ENCODE measurements around the gene NAB1. TPM values are rescaled to one million over a fixed set of nuclear protein-coding genes. Genes with fewer than 3 reads are reported as not detected.
"Not testable (repeated sequence)": the region's sequence is repeated elsewhere in the genome, so short reads cannot be mapped to it uniquely, and the experiment has no call there.

The NAB1 gene
- total RNA-seq, 1 experiment from 2014 or later = 137 TPM

- Histone ChIP-seq H3K9me3 (replicated peaks) (no peaks in the 10 kb centered on the region), H3K36me3 (no peaks in the 10 kb centered on the region), H3K4me1 (no peaks in the 10 kb centered on the region), H3K4me3 (no peak overlapping the region), H3K27me3 (no peaks in the 10 kb centered on the region), H3K27ac (no peak overlapping the region)
- peak in 1 of 2 experiments; percentile 40 for DNase-seq
Observed at GRCh38 chr2:190698895-190699294, 50.0 kb downstream of the NAB1 start.

- DNase-seq = no peak
- Histone ChIP-seq H3K9me3 (replicated peaks) (no peaks in the 10 kb centered on the region), H3K4me3 (no peak overlapping the region), H3K36me3 (no peaks in the 10 kb centered on the region), H3K27me3 (no peaks in the 10 kb centered on the region), H3K27ac (no peak overlapping the region), H3K4me1 (no peaks in the 10 kb centered on the region)
Observed at GRCh38 chr2:190701586-190701985, 52.7 kb downstream of the NAB1 start.

DNA sequence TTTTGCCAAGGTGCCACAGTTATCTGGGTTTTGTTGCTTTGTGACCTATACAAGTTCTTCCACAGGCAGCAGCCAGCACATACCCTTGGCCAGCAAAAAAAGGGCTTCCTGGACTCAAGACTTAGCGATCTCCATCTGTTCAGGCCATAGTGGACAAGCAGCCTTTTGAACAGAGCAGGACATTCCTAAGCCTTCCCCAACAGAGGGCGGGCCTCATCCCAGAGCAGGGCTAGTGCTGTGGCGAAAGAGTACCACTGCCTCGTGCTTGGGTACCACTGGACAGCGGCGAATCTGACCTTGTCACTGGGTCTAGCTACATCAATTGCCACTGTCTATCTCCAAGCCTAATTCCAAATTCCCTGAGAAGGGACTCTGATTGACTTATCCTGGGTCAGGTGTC lies 56.4 kb downstream of the NAB1 start:
- H3K4me1 ChIP-seq = no peaks in the 10 kb centered on the region
- no peak for DNase-seq

DNA sequence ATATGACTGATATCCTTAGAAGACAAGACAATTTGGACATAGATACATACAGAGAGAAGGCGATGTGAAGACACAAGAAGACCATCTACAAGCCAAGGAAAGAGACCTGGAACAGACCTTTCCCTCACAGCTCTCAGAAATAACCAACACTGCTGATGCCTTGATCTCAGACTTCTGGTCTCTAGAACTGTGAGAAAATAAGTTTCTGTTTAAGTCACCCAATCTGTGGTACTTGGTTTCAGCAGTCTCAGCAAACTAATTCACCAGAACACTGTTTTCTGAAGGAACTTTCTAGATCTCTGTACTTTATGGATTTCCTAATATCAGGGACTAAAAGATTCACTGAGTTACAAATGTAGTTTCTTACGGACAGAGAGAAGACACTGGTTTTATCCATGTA lies 58.8 kb downstream of the NAB1 start:
- no peak for DNase-seq
- Histone ChIP-seq H3K36me3 (no peaks in the 10 kb centered on the region), H3K27me3 (no peaks in the 10 kb centered on the region), H3K27ac (no peak overlapping the region), H3K4me3 (no peak overlapping the region), H3K4me1 (no peaks in the 10 kb centered on the region), H3K9me3 (replicated peaks) (no peaks in the 10 kb centered on the region; the same call in 1 of the 2 replicates)

More for the DNA sequence above, 56.4 kb downstream of the NAB1 start:
- no peak overlapping the region for H3K27ac ChIP-seq
- no peaks in the 10 kb centered on the region for H3K36me3 ChIP-seq
- no peaks in the 10 kb centered on the region for H3K27me3 ChIP-seq
- H3K4me3 ChIP-seq = no peak overlapping the region
- no peaks in the 10 kb centered on the region; the same call in 1 of the 2 replicates for H3K9me3 ChIP-seq (replicated peaks)

GRCh38 chr2:190708650-190709049 lies 59.8 kb downstream of the NAB1 start:
- H3K27me3 ChIP-seq; H3K4me1 ChIP-seq; H3K36me3 ChIP-seq; H3K27ac ChIP-seq; H3K4me3 ChIP-seq; DNase-seq; H3K9me3 ChIP-seq (replicated peaks): not testable (repeated sequence)

- peaks cover 5% of the 10 kb centered on the region; the same call in 1 of the 2 replicates for H3K4me1 ChIP-seq
- H3K9me3 ChIP-seq (replicated peaks) = peaks cover 1% of the 10 kb centered on the region; the same call in 1 of the 2 replicates
- H3K27me3 ChIP-seq = no peaks in the 10 kb centered on the region
- DNase-seq = no peak
- H3K36me3 ChIP-seq = no peaks in the 10 kb centered on the region
- H3K27ac ChIP-seq = no peak overlapping the region
- no peak overlapping the region for H3K4me3 ChIP-seq
Observed at GRCh38 chr2:190711069-190711468, 62.2 kb downstream of the NAB1 start.

GRCh38 chr2:190713471-190713870 lies 64.6 kb downstream of the NAB1 start:
- H3K36me3 ChIP-seq = no peaks in the 10 kb centered on the region
- peaks cover 5% of the 10 kb centered on the region; the same call in 1 of the 2 replicates for H3K9me3 ChIP-seq (replicated peaks)
- no peaks in the 10 kb centered on the region for H3K27me3 ChIP-seq
- no peak for DNase-seq
- no peak overlapping the region for H3K4me3 ChIP-seq
- no peak overlapping the region for H3K27ac ChIP-seq
- peaks cover 23% of the 10 kb centered on the region for H3K4me1 ChIP-seq

DNA sequence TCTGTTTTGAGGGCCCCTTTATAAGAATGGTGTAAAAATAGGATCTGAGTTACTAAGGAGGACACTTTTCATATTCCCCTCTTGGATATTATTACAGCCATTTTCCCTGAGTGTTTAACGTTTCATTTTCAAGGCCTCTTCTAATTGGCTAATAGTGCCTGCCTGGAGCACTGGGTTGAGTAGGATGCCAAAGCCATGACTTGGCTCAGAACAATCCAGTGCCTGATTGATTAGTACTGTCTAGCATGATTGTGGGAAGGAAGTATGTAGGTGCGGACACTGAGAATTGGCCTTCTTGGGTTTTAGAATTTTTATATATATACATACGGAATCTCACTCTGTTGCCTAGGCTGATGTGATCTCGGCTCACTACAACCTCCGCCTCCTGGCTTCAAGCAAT lies 66.1 kb downstream of the NAB1 start:
- H3K4me1 ChIP-seq = peaks cover 31% of the 10 kb centered on the region
- H3K36me3 ChIP-seq = no peaks in the 10 kb centered on the region
- DNase-seq = no peak
- 0 out of 2 replicates have a peak, but pooled peaks cover 5% of the 10 kb centered on the region for H3K9me3 ChIP-seq (replicated peaks)
- H3K27ac ChIP-seq = no peak overlapping the region
- H3K4me3 ChIP-seq = no peak overlapping the region
- no peaks in the 10 kb centered on the region for H3K27me3 ChIP-seq

DNA sequence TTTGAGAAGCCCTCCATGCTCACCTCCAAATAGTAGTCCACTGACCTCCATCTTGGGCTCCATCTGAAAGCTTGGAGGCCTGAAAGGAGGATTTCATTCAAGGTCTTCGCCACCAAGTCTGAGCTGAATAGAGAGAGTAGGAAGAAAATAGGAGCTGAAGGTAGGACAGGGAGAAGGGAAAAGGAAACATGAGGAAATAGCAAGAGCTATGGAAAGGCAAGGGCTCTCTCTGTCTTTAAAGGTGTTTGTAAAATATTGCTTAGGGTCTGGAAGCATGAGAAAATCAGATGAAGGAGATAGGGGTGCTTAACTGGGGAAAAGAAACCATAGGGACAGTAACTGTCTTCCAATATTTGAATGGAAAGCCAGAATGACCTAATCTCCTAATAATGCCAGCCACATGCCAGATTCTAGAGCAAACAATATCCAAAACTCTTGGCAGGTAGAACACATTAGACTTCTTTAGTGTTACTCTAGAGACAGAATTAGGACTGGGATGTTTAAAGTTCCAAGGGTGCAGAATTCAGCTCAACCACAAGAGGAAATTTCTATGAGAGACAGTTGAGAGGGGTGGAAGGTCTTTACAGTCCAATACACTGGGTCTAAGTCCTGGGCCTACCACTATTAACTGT lies 67.4 kb downstream of the NAB1 start:
- no peak for DNase-seq
- Histone ChIP-seq H3K36me3 (no peaks in the 10 kb centered on the region), H3K9me3 (replicated peaks) (0 out of 2 replicates have a peak, but pooled peaks cover 5% of the 10 kb centered on the region), H3K27me3 (no peaks in the 10 kb centered on the region), H3K27ac (no peak overlapping the region), H3K4me1 (peaks cover 31% of the 10 kb centered on the region), H3K4me3 (no peak overlapping the region)

DNA sequence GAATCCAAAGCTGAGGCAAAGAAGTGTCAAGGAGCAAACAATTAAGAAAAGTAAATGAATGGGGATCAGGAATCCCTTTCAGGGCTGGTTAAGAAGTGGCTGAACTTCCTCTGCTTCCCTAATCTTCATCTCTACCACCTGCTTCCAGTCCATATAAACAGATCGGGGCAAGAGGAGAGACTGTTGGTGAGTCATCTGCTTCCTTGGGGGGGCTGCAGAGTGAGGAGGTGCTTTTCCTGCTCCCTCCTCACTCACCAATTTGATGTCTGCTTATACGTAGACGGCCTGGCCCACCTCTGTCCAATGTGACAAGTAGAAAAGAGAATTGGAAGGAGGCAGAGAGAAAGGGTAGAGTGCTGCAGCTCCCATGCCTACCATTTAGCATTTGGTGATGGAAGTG lies 68.4 kb downstream of the NAB1 start:
- Histone ChIP-seq H3K4me1 (peaks cover 31% of the 10 kb centered on the region), H3K9me3 (replicated peaks) (0 out of 2 replicates have a peak, but pooled peaks cover 5% of the 10 kb centered on the region), H3K27me3 (no peaks in the 10 kb centered on the region), H3K27ac (no peak overlapping the region), H3K4me3 (no peak overlapping the region), H3K36me3 (no peaks in the 10 kb centered on the region)
- peak; percentile 55 to 68 for DNase-seq

DNA sequence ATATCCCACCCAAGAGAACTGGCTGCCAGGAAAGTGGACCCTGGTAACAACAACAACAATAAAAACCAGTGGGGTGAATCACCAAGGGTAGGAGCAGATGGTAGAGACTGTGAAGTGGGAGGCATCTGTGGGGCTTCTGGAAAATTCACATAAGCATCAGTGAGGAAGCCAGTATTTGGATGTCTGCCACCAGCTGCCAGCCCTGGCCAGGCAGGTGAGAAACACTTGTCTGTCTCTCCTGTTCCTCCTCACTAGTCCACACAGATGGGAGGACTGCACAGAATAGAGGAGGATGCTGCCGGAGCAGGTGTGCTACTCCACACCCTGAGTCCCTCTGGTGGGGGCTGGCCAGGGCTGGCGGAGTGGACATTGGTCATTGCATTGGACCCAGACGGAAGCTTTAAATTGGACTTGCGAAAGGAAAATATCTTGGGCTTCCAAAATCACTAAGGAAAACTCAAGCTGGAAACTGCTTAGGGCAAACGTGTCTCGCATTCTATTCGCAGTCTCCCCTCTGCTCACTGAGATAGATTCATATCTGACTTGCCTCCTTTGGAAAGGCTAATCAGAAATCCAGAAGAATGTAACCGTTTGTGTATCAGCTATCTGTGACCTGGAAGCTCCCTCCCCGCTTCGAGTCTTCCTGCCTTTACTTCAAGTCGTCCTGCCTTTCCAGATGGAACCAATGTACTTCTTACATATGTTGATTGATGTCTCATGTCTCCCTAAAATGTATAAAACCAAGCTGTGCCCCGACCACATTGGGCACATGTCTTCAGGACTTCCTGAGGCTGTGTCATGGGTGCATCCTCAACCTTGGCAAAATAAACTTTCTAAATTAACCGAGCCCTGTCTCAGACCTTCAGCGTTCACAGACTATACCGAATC lies 69.1 kb downstream of the NAB1 start:
- no peak overlapping the region; the same call in 1 of the 2 replicates for H3K27ac ChIP-seq
- DNase-seq = peak; percentile 55 to 62

GRCh38 chr2:190718652-190719526 lies 70.0 kb downstream of the NAB1 start:
- H3K27me3 ChIP-seq = no peaks in the 10 kb centered on the region
- peaks cover 25% of the 10 kb centered on the region for H3K4me1 ChIP-seq
- DNase-seq = peak; percentile 90 to 91
- no peak overlapping the region for H3K4me3 ChIP-seq
- no peak overlapping the region; the same call in 1 of the 2 replicates for H3K27ac ChIP-seq
- H3K9me3 ChIP-seq (replicated peaks) = 0 out of 2 replicates have a peak, but pooled peaks cover 5% of the 10 kb centered on the region
- H3K36me3 ChIP-seq = no peaks in the 10 kb centered on the region

More for the DNA sequence above, 69.1 kb downstream of the NAB1 start:
- Histone ChIP-seq H3K36me3 (no peaks in the 10 kb centered on the region), H3K4me1 (peaks cover 31% of the 10 kb centered on the region), H3K4me3 (no peak overlapping the region), H3K9me3 (replicated peaks) (0 out of 2 replicates have a peak, but pooled peaks cover 5% of the 10 kb centered on the region), H3K27me3 (no peaks in the 10 kb centered on the region)

DNA sequence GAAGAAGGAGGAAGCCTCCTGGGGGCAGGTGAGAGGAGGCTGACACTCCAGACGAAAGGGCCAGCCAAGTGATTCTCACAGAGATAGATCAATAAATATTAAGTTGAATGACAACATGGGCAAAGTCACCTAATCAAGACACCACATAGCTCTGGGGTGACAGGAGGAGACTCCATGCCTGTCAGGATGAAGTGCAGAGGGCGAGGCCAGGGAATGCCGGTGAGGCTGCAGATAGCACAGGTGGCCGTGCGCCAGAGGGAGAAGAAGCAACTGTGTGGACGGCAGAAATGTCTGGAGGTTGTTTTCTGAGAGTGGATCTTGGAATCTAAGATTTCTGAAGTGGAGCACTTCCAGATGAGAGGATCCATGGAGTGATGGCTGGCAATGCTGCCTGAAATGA lies 71.4 kb downstream of the NAB1 start:
- Histone ChIP-seq H3K4me3 (no peak overlapping the region), H3K4me1 (peaks cover 25% of the 10 kb centered on the region), H3K27me3 (no peaks in the 10 kb centered on the region), H3K27ac (no peak overlapping the region), H3K36me3 (no peaks in the 10 kb centered on the region), H3K9me3 (replicated peaks) (0 out of 2 replicates have a peak, but pooled peaks cover 5% of the 10 kb centered on the region)
- no peak for DNase-seq

- no peak for DNase-seq
- Histone ChIP-seq H3K27me3 (no peaks in the 10 kb centered on the region), H3K4me3 (no peak overlapping the region), H3K4me1 (peaks cover 25% of the 10 kb centered on the region), H3K27ac (no peak overlapping the region), H3K9me3 (replicated peaks) (0 out of 2 replicates have a peak, but pooled peaks cover 5% of the 10 kb centered on the region), H3K36me3 (no peaks in the 10 kb centered on the region)
Observed at GRCh38 chr2:190720691-190721090, 71.8 kb downstream of the NAB1 start.
